GM15510 (cell line): ENCODE measurements around the gene ZNF335.

Experiments used
- POLR2A ChIP-seq: IDR thresholded peaks from 3 replicates; pipeline ENCODE4 v1.6.1; 2011; ENCODE audit warnings: borderline replicate concordance; ENCODE audit not compliant: insufficient read length; ENCODE audit errors: extremely low read depth

The ZNF335 gene

DNA sequence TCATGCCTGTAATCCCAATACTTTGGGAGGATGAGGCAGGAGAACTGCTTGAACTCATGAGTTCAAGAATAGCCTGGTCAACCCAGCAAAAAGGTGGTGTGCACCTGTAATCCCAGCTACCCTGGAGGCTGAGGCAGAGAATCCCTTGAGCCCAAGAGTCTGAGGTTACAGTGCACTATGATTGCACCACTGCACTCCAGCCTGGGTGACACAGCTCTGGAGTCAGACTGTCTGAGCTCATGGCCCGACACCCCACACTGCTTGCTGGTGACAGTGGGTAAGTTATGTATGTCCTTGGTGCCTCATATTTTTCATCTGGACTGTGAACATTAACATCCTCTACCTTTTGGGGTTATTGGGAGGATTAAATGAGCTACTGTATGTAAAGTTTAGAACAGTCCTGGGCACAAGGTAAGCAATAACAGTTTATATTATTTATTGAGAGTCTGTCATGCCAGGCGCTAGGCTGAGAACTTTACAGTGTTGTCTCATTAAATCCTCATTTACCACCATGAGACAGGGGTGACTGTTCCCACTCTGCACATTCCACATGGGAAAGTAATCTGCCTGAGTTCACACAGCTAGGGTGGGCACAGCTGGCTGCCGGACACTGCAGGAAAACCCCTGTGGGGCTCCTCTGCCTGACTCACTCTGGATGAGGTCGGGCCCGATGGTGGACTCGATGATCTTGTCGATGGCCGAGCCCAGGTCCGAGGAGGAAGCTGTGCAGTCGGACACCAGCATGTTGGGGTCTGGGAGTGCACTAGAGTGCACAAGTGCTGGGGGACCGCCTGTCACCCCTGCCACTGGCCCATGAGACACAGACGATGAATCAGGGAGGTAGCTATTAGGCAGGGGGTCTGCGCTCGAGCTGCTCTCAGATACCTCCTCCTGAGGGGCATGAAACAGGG is 2.9 kb downstream of the ZNF335 start:
- no peak for TF ChIP-seq POLR2A

DNA sequence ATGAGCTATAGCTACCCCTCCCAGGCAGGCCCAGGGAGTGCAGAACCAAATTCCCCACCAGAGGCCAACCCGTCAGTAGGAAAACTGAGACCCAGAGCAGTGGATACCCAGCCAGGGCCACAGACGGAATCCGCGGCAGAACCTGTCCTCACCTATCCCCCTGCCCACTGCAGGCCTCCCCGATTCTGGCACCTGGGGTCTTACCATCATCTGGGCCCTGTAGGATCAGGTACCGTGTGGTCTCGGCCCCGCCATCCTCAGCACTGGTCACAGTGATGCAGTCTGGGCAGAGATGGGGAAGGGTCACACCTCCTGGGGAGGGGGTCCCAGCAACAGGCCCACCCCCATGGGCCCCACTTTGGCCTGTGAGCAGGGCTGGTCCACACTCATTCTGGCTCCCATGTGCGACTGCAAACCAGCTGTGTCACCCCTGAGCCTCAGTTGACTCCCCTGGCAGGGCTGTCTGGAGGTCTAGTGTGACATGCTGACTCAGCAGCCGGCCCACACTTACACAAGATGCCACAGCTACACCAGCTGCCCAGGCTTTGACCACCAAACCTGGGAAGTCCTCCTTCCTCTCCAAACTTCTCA is 3.8 kb downstream of the ZNF335 start:
- TF ChIP-seq POLR2A: no peak

GRCh38 chr20:45967551-45968080 is 4.4 kb downstream of the ZNF335 start:
- no peak for TF ChIP-seq POLR2A

DNA sequence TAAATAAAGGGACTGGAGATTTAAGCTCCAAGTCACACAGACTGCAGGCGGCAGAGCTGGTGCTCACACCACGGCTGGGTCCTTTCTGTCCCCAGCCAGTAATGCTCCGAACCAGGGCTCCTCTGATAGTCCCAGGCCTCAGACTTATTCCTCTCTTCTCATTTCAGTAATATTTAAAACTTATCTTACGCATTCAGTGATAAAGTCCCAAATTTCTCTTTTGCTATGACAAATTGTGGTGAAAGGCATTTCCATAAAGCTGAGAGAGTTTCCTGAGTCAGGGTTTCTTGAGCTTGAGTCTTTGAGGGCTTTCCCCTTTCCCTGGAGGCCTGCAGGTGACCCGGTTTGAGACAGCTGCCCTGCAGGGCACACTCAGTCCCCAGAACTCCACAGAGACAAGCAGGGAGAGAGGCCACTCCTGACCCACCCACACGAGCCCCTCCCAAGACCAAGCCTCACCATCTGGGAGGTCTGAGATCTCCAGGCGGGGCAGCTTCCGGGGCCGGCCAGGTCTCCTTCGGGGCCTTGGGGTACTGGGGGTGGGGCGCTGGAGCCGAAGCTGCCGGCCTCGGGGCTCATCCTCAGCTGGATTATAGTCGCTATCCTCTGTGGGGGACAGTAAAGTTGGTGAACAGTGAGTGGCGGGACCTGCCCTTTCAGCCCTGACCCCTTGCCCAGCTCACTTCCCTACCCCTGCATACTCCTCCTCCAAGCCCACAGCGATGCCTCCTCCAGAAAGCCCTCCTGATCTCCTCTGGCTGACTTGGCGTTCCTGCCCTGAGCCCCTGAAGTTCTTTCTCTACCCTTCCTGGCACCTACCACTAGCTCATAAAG is 6.6 kb downstream of the ZNF335 start:
- TF ChIP-seq POLR2A: no peak

GRCh38 chr20:45964006-45964400 is 8.0 kb downstream of the ZNF335 start:
- no peak for TF ChIP-seq POLR2A

GRCh38 chr20:45963059-45964005 is 8.7 kb downstream of the ZNF335 start:
- no peak for TF ChIP-seq POLR2A

GRCh38 chr20:45962031-45962755 is 9.8 kb downstream of the ZNF335 start:
- TF ChIP-seq POLR2A: no peak

- no peak for TF ChIP-seq POLR2A
Observed at GRCh38 chr20:45959956-45960630, 11.9 kb downstream of the ZNF335 start.

DNA sequence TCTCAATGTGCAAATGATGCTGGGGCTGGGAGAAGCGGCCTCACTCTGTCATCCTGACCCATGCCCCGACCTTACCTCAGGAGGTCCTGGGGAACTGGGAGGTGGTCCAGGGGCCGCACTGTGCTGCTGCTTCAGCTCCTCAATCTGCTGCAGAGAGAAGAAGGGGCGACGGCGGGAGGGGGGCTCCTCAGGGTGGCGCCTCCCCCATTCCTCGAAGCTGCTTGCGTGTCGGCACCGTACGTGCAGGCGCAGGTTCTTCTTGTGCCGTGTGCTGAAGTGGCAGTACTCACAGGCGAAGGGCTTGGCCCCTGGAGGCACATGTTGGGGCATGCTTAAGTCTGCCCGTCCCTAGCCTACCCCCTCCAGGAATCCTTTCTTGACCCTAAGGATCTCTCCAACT is 12.9 kb downstream of the ZNF335 start:
- TF ChIP-seq POLR2A: no peak

DNA sequence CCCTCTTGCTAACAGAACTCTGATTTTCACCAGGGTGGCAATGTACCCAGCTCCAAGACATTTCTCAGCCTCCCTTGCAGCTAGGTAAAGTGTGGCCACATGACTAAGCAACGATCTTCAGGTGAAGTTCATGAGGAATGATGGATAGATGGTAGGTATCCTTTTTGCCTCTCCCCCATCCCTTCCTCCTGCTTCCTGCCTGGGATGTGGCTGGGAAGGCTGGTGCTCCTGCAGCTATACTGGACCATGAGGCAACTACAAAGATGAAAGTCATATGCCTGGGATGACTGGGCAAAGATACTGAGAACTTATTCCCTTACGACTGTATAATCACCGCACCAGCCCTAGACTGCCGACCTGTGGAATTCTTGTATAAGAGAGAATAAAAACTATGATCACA is 13.4 kb downstream of the ZNF335 start:
- no peak for TF ChIP-seq POLR2A

- no peak for TF ChIP-seq POLR2A
Observed at GRCh38 chr20:45957021-45957941, 14.7 kb downstream of the ZNF335 start.

GRCh38 chr20:45953672-45954071 is 18.3 kb downstream of the ZNF335 start:
- no peak for TF ChIP-seq POLR2A
